Medulla oblongata (tissue), 1 donor: ENCODE data around the gene BUD23.
"Not testable (repeated sequence)": the region's sequence is repeated elsewhere in the genome, so short reads cannot be mapped to it uniquely, and the experiment has no call there.

ENCODE experiments used
- DNase-seq: peaks from one replicate; pipeline ENCODE4 v3.0.0-alpha.2; 2015; ENCODE audit errors: extremely low spot score

BUD23 gene

GRCh38 chr7:73718905-73719805 is 35.8 kb downstream of the BUD23 start, which contains the start of gene STX1A:
TSS of gene STX1A (minus strand) at chr7:73719669. CDS start at chr7:73719631, 38 bp downstream.
- DNase-seq: peak; percentile 52

DNA sequence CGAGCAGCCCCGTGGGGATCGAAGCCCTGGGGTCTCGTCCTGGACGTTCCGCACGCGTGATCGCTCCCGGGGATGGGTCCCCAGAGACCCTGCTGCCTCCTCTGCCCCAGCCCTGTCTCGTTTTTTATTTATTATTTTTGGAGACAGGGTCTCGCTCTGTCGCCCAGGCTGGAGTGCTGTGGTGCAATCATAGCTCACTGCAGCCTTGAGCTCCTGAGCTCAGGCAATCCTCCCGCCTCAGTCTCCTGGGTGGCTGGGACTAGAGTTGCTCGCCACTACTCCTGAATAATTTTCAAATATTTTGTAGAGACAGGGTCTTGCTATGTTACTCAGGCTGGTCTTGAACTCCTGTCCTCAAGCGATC is 36.4 kb downstream of the BUD23 start:
- no peak for DNase-seq

DNA sequence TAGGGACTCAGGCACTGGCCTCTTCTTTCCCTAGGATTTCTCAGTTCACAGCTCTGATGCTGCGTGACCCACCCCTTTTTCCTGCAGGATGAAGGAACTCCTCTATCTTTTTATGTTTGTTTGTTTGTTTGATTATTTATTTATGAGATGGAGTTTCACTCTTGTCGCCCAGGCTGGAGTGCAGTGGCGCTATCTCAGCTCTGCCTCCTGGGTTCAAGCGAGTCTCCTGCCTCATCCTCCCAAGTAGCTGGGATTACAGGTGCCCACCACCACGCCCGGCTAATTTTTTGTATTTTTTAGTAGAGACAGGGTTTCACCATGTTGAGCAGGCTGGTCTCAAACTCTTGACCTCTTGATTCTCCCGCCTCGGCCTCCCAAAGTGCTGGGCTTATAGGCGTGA is 37.0 kb downstream of the BUD23 start:
- DNase-seq: not testable (repeated sequence)

- peak; percentile 83 for DNase-seq
Measured at GRCh38 chr7:73721377-73721817, 38.0 kb downstream of the BUD23 start.

DNA sequence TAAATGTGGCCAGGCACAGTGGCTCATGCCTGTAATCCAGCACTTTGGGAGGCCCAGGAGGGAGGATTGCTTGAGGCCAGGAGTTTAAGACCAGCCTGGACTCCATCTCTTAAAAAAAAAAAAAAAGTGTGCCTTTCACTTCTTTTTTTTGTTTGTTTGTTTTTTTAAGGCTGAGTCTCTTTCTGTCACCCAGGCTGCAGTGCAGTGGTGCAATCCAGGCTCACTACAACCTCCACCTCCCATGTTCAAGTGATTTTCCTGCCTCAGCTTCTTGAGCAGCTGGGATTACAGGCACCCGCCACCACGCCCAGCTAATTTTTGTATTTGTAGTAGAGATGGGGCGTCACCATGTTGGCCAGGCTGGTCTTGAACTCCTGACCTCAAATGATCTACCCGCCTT is 38.8 kb downstream of the BUD23 start:
- DNase-seq: not testable (repeated sequence)

GRCh38 chr7:73722785-73723184 is 39.4 kb downstream of the BUD23 start:
- DNase-seq: no peak

DNA sequence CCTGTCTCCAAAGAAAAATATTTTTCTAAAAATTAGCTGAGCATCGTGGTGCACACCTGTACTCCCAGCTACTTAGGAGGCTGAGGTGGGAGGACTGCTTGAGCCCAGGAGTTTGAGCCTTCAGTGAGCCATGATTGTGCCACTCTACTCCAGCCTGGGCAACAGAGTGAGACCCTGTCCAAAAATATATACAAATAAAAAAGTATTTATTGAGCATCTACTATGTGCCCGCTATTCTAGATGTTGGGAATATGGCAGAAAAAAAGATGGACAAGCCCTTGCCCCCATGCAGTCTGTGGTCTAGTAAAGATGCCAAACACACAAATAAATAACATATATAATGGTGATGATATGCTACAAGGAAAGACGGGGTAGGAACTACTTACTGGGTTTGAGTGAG is 40.4 kb downstream of the BUD23 start:
- DNase-seq: no peak

DNA sequence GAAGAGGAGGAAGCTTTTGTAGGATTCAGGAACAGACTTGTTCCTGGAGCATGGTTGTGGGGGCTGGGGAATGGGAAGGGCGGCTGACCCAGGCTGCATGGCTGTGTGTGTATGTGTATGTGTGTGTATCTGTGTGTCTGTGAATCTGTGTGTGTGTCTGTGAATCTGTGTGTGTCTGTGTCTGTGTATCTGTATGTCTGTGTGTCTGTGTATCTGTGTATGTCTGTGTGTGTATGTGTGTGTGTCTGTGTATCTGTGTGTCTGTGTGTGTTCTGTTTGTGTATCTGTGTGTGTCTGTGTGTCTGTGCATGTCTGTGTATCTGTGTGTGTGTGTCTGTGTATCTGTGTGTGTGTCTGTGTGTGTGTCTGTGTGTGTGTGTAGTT is 42.7 kb downstream of the BUD23 start:
- DNase-seq: no peak

DNA sequence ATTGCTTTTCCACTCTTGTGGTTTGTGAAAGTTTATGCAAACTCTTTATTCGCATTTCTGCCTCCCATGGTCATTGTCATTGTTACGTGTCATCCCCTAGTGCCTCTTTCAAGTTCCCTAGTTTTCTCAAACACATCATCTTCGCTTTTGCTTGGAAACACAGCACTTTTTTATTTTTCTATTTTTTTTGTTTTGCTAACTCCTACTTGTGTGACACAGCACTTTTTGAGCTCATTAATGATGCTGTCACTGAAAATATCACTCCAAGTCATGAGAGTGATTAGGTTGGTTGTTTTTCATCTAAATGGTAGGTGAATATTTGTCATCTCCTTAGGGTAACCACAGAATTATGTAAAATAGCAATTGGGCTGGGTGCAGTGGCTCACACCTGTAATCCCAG is 44.6 kb downstream of the BUD23 start:
- DNase-seq: no peak

DNA sequence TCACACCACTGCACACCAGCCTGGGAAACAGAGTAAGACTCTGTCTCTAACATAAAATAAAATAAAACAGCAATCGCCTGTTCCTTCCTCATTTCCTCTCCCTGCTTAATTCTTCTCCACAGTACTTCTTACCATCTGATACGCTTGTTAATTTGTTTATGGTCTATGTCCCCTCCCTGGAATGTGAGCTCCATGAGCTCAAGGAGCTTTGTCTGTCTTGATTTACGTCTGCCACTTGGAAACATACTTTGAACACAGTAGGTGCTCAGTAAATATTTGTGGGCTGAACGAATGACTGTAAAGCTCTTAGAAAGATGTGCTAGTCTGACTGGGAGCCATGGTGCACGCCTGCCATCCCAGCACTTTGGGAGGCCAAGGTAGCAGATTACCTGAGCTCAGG is 45.2 kb downstream of the BUD23 start:
- DNase-seq: no peak

DNA sequence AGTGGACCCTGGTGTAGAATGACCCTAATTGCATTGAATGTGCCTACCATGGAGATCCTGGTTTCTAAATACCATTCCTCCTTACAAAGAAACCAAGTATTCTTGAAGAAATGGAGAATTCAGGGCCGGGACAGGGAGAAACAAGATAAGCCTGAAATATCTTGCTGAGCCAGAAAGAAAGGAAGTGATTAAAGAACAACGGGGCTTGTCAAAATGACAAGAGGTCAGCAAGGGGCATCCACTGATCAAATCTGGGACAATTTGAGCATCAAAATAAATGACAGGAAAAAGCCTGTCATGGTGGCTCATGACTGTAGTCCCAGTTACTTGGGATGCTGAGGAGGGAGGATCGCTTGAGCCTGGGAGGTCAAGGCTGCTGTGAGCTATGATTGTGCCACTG is 47.1 kb downstream of the BUD23 start:
- DNase-seq: no peak

GRCh38 chr7:73732397-73732796 is 49.0 kb downstream of the BUD23 start:
- DNase-seq: no peak

- peak; percentile 78 for DNase-seq
Measured at GRCh38 chr7:73734619-73735527, 51.5 kb downstream of the BUD23 start.

GRCh38 chr7:73735528-73735905 is 52.1 kb downstream of the BUD23 start:
- DNase-seq: no peak

- DNase-seq: no peak
Measured at GRCh38 chr7:73736885-73737284, 53.5 kb downstream of the BUD23 start.

GRCh38 chr7:73737491-73738219 is 54.3 kb downstream of the BUD23 start:
- no peak for DNase-seq

DNA sequence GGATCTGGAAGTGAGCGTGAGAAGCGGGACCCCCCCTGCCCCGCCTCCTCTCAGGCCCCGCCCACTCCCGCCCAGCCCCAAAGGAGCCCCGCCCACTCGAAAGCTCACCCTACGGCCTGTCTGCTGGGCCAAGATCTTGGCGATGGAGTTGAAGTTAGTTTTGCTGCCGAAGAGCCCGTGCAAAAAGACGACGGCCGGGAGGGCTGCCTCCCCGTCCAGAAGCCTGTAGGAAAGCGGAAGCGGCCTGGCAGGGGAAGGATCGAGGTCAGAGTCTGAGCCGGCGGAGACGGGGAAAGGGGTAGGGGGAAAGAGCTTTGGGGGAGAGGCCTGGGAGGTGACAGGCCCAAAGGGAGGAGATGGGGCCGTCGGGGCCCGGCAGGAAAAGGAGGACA is 54.8 kb downstream of the BUD23 start:
- peak; percentile 58 for DNase-seq

- DNase-seq: peak; percentile 98
Measured at GRCh38 chr7:73738612-73739386, 55.4 kb downstream of the BUD23 start, which contains the start of gene ABHD11. TSS of gene ABHD11 (minus strand) at chr7:73738802. CDS start at chr7:73738770, 32 bp downstream.

- DNase-seq: peak; percentile 18
Measured at GRCh38 chr7:73739387-73739767, 56.0 kb downstream of the BUD23 start.

- no peak for DNase-seq
Measured at GRCh38 chr7:73740212-73740611, 56.8 kb downstream of the BUD23 start.

DNA sequence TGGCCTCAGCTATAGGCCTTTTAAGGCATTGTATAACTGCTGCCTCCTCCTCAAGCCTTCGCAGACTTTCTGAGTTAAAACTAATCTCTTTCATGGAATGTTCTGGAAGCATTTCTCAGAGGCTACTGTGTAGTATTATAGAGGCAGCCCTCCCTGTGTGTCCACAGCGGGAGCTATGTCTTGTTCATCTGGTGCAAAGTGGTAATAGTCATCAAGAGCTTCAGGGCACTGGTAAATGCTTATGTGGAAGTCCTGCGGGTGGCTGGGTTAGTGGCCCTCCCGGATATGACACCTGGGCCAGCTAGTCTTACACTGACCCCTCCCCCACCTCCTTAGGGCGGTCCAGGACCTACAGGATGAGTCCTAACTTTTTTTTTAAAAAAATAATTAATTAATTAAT is 57.4 kb downstream of the BUD23 start:
- DNase-seq: no peak
